ENCODE data around the gene PROCA1.

GRCh38 chr17:28747801-28748750 lies 36.4 kb upstream of the PROCA1 start:
- TF ChIP-seq CTCF (IDR thresholded peaks at IDR 0.05) (no peak), POLR2A (IDR thresholded peaks at IDR 0.05) (no peak)
